Left lung (tissue), 10 donors: ENCODE measurements around the gene MPPED1. TPM values are rescaled to one million over a fixed set of nuclear protein-coding genes. Genes with fewer than 3 reads are reported as not detected.

Source experiments
- ATAC-seq: fragments of 200-7000 bp; cut with Tn5 transposase; one replicate; pipeline ENCODE4 v1.9.1; 2020; ENCODE audit warnings: moderate library complexity
- DNase-seq, 4 donors: peaks; one replicate each; pipeline ENCODE4 v3.0.0-alpha.2; 2013 to 2020
- H3K27ac ChIP-seq, 2 donors: fragments of 200-600 bp; sonication (generic) in 1 of 2; one replicate each; pipeline versions ENCODE4 v1.5.0 to v1.8.0; 2020 to 2021
- H3K27me3 ChIP-seq, 2 donors: fragments of 200-600 bp; sonication (generic) in 1 of 2; one replicate each; pipeline versions ENCODE4 v1.5.0 to v1.8.0; 2020 to 2021
- H3K36me3 ChIP-seq, 2 donors: fragments of 200-600 bp; sonication (generic) in 1 of 2; one replicate each; pipeline versions ENCODE4 v1.5.0 to v1.8.0; 2020 to 2021
- H3K4me1 ChIP-seq, 2 donors: fragments of 200-600 bp; one replicate each; pipeline ENCODE4 v1.8.0; 2021
- H3K4me3 ChIP-seq, 2 donors: fragments of 200-600 bp; sonication (generic) in 1 of 2; one replicate each; pipeline versions ENCODE4 v1.5.0 to v1.8.0; 2020 to 2021; ENCODE audit warnings: mild to moderate bottlenecking in 1 of 2
- H3K9me3 ChIP-seq, 2 donors: fragments of 200-600 bp; sonication (generic) in 1 of 2; one replicate each; pipeline versions ENCODE4 v1.5.0 to v1.8.0; 2020 to 2021
- intact Hi-C, 2 donors: fragments of 100-400 bp; cut with DNase I; formaldehyde crosslinking; loops; one replicate each; pipeline versions ENCODE4 v1.11.2 to v1.14.2; 2022
- polyA plus RNA-seq, 6 donors: library from polyadenylated mRNA; unstranded; fragments of 120-200 nt; gene quantifications; one replicate each; pipeline ENCODE4 v1.2.1, GENCODE V29; 2013; ENCODE audit not compliant: insufficient read length in 6 of 6
- total RNA-seq, 2 donors: library from RNA; stranded (reverse); fragmentation: NEBNext Ultra II Directional; extraction: Animal tissue kit (Norgen Biotek cat#: 25700); gene quantifications; one replicate each; pipeline ENCODE4 v1.2.1, GENCODE V29; 2021
- TF ChIP-seq, protein P1 (sequence below), 2 donors: fragments of 200-600 bp; sonication (generic) in 1 of 2; IDR thresholded peaks; one replicate each; pipeline versions ENCODE4 v1.5.0 to v1.8.0; 2021; ENCODE audit warnings: antibody characterized with exemption in 2 of 2
- donor health status: DM: no; HTN: yes; CAD: no.
- donor health status: DM: no; HTN: no; CAD: no.

Gene MPPED1
- total and polyA plus RNA-seq, 8 donors, result 0.37 to 0.67 (median 0.52) TPM; not detected in 2

DNA sequence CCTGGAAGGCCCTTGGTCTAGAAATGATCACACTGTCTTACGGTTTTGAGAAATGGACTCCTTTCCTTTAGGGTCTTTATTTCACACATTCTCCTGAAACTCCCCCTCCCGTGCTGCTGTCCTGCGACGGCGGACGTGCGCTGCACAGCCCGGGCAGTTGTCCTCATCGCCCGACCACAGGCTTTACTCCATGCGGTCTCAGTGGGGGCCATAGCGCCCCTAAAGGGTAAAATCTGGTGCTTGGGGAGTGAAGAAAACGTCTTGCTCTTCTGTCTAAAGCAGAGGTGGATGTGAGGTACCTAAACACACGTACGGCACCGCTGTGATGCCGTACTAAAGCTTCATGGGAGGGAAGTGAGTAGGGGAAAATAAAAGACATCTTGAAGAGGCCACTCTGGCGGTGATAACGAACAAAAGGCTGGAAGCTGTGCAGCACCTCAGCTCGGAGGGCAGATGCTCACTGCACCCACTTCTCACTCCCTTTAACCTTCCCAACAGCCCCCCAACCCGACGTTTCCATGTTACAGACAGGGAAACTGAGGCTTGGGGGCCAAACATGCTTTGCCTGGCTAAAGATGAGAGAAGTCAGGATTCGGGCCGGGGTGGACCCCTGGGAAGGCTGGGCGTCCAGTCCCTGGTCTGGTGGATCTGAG is 22.6 kb downstream of the MPPED1 start:
- no peak for ATAC-seq
- intact Hi-C loops, result no loop called here
- peaks cover 3 to 83% of the 10 kb centered on the region in 2 donors for H3K27me3 ChIP-seq

DNA sequence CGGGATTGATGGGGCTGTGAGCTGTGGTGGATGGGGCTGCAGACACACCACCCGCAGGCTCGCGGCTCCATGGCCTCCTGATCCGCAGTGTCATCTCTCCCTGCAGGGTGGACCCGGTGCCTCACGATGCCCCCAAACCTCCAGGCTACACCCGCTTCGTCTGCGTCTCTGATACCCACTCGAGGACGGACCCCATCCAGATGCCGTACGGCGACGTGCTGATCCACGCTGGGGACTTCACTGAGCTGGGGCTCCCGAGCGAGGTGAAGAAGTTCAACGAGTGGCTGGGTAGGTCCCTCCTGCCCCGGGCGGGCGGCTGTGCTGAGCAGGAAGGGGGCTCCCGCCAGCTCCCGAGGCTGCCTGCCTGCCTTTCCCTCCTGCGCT is 23.1 kb downstream of the MPPED1 start:
- H3K9me3 ChIP-seq, result no peaks in the 10 kb centered on the region
- ATAC-seq, result no peak
- H3K27ac ChIP-seq, result no peak overlapping the region
- DNase-seq, result no peak
- H3K4me1 ChIP-seq, result no peaks in the 10 kb centered on the region
- H3K4me3 ChIP-seq, result no peak overlapping the region
- peaks cover 3 to 83% of the 10 kb centered on the region in 2 donors for H3K27me3 ChIP-seq
- H3K36me3 ChIP-seq, result no peaks in the 10 kb centered on the region
- intact Hi-C loops, result no loop called here
- TF ChIP-seq, protein P1, sequence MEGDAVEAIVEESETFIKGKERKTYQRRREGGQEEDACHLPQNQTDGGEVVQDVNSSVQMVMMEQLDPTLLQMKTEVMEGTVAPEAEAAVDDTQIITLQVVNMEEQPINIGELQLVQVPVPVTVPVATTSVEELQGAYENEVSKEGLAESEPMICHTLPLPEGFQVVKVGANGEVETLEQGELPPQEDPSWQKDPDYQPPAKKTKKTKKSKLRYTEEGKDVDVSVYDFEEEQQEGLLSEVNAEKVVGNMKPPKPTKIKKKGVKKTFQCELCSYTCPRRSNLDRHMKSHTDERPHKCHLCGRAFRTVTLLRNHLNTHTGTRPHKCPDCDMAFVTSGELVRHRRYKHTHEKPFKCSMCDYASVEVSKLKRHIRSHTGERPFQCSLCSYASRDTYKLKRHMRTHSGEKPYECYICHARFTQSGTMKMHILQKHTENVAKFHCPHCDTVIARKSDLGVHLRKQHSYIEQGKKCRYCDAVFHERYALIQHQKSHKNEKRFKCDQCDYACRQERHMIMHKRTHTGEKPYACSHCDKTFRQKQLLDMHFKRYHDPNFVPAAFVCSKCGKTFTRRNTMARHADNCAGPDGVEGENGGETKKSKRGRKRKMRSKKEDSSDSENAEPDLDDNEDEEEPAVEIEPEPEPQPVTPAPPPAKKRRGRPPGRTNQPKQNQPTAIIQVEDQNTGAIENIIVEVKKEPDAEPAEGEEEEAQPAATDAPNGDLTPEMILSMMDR (IDR thresholded peaks at IDR 0.05), result no peak

More for the DNA sequence above, 22.6 kb downstream of the MPPED1 start:
- no peak for DNase-seq
- Histone ChIP-seq H3K27ac (no peak overlapping the region), H3K9me3 (no peaks in the 10 kb centered on the region), H3K4me1 (no peaks in the 10 kb centered on the region), H3K36me3 (no peaks in the 10 kb centered on the region), H3K4me3 (no peak overlapping the region)
- TF ChIP-seq, protein P1 (IDR thresholded peaks at IDR 0.05), result no peak

DNA sequence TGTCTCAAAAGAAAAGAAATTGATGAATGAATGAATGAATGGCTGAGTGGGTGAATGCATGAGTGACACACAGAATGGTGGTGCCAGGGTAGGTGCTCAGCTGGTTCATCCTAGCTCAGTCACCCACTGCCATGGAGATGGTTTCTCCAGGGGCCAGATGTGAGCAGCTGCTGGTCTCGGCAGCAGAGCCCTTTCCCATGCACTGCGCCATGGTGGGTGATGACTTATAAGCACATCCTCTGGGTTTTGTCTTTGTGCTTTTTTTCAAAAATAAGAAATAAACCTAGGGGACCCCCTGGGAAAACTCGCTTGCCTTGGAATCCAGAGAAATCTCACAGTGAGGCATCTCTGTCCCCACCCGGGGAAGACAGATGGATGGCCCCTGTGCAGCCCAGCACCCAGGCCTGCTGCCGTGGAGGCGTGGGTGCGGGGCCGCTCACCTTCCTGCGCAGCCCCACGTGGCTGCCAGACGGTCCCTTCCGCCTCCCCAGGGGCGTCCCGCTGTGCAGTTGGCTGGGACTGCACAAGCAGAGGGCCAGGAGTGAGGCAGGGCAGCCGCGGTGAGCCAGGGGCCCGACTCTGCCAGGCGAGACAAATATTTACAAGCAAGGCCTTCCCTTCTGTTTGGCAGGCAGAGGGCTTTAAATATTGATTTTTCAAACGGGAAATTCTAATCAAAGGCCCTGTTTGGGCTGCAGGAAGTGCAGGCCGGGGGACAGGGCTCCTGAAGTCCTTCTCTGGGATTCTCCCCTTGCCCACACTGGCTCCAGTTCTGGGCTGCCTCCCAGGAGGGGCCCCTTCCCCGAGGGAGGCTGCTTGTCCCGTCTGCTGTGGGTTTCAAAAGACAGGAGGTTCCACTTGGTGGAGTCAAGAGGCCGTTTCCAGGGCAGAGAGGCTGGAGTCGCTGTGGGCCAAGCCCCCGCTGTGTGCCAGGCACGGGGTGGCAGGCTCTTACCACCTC is 24.3 kb downstream of the MPPED1 start:
- intact Hi-C loops, result no loop called here
- ATAC-seq, result no peak
- Histone ChIP-seq H3K36me3 (no peaks in the 10 kb centered on the region), H3K4me1 (no peaks in the 10 kb centered on the region), H3K27me3 (peaks cover 3 to 81% of the 10 kb centered on the region in 2 donors), H3K4me3 (no peak overlapping the region), H3K9me3 (no peaks in the 10 kb centered on the region), H3K27ac (no peak overlapping the region)
- DNase-seq, result no peak
- TF ChIP-seq, protein P1 (IDR thresholded peaks at IDR 0.05), result no peak

DNA sequence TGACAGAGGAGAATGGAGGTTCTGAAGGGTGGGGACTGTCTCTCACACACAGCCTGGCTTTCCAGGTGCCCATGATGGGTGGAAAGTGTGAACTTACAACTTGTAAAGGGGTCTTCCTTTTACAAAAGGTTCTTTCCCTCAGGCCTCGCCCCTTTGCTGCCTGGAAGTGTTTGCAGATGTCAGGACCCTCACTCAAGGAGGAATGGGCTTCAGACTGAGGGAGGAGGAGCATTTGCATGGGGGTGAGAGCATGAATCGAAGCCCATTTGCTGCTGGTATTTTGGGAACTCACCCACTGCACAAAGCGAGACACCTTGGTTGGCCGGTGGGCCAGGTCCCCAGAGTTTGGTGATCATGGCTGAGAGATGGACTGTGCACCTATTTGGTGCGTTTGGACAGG is 25.1 kb downstream of the MPPED1 start:
- Histone ChIP-seq H3K4me1 (no peaks in the 10 kb centered on the region), H3K36me3 (no peaks in the 10 kb centered on the region), H3K9me3 (no peaks in the 10 kb centered on the region), H3K27me3 (peaks cover 0 to 80% of the 10 kb centered on the region in 2 donors), H3K27ac (no peak overlapping the region), H3K4me3 (no peak overlapping the region)
- intact Hi-C loops, result no loop called here
- ATAC-seq, result no peak
- no peak for DNase-seq
- TF ChIP-seq, protein P1 (IDR thresholded peaks at IDR 0.05), result no peak

- H3K36me3 ChIP-seq, result no peaks in the 10 kb centered on the region
- peaks cover 0 to 88% of the 10 kb centered on the region in 2 donors for H3K27me3 ChIP-seq
- H3K4me3 ChIP-seq, result no peak overlapping the region
- H3K4me1 ChIP-seq, result no peaks in the 10 kb centered on the region
- intact Hi-C loops, result no loop called here
- ATAC-seq (no peak), DNase-seq (no peak)
- no peak overlapping the region for H3K27ac ChIP-seq
- H3K9me3 ChIP-seq, result no peaks in the 10 kb centered on the region
- TF ChIP-seq, protein P1 (IDR thresholded peaks at IDR 0.05), result no peak
These were observed 26.2 kb downstream of the MPPED1 start for GRCh38 chr22:43437871-43438475.
